Measurements from ENCODE around the gene CDH13. TPM values are rescaled to one million over a fixed set of nuclear protein-coding genes. Genes with fewer than 3 reads are reported as not detected.

The CDH13 gene
- total RNA-seq, 3 donors from 2014 or later: not detected

- Mint-ChIP-seq H3K36me3 (ENCODE audit: insufficient read depth) (no peaks in the 10 kb centered on the region), H3K27me3 (ENCODE audit: low read depth) (no peaks in the 10 kb centered on the region), H3K4me3 (no peak overlapping the region), H3K9me3 (peaks cover 17% of the 10 kb centered on the region), H3K4me1 (ENCODE audit: low read depth) (no peaks in the 10 kb centered on the region)
- ATAC-seq: no peak
- DNase-seq: no peak
These were observed 888.6 kb downstream of the CDH13 start for GRCh38 chr16:83515395-83515794.

DNA sequence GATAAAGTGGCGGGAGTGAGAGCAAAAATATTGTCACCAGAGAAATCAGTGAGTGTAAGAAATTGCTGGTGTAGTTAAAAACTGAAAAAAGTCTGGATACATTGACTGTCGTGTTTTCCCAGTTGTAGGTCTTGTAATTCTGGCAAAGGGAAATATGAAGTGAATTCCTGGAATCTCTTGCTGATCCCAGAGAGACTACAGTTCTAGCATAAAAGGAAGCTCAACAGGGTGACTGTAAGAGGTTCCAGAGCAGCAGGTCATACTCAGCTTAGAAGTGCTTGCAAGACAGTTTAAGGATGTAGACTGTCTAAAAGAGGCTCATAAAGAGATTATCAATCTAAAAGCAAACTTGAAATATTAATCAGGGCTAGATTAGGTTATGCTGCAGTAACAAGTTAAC, 890.2 kb downstream of the CDH13 start:
- no peaks in the 10 kb centered on the region for H3K4me1 Mint-ChIP-seq (ENCODE audit: low read depth)
- peaks cover 17% of the 10 kb centered on the region for H3K9me3 Mint-ChIP-seq
- no peak for ATAC-seq

DNA sequence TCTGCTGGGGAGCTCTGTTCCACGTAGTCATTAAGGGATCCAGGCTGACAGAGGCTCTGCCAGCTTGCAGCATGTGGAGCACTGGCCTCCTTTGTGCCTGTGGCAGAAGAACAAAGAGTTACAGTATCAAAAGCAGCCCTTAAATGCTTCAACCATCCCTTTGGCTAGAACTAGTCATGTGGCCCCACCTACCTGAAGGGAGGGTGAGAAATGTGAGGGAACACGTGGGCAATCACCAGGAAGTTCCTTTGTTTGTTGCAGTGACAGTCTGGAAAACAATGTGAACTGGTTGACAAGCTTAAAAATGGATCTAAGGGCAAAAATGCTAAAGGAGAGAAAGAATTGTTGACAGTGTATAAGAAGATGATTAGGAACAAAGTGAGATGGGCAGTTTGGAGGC, 890.6 kb downstream of the CDH13 start:
- no peak for ATAC-seq
- H3K4me1 Mint-ChIP-seq (ENCODE audit: low read depth): no peaks in the 10 kb centered on the region
- H3K27me3 Mint-ChIP-seq (ENCODE audit: low read depth): no peaks in the 10 kb centered on the region
- peaks cover 17% of the 10 kb centered on the region for H3K9me3 Mint-ChIP-seq
- no peak for DNase-seq
- no peak overlapping the region for H3K4me3 Mint-ChIP-seq
- no peaks in the 10 kb centered on the region for H3K36me3 Mint-ChIP-seq (ENCODE audit: insufficient read depth)

More for the DNA sequence above, 890.2 kb downstream of the CDH13 start:
- H3K27me3 Mint-ChIP-seq (ENCODE audit: low read depth): no peaks in the 10 kb centered on the region
- H3K4me3 Mint-ChIP-seq: no peak overlapping the region
- H3K36me3 Mint-ChIP-seq (ENCODE audit: insufficient read depth): no peaks in the 10 kb centered on the region
- no peak for DNase-seq

DNA sequence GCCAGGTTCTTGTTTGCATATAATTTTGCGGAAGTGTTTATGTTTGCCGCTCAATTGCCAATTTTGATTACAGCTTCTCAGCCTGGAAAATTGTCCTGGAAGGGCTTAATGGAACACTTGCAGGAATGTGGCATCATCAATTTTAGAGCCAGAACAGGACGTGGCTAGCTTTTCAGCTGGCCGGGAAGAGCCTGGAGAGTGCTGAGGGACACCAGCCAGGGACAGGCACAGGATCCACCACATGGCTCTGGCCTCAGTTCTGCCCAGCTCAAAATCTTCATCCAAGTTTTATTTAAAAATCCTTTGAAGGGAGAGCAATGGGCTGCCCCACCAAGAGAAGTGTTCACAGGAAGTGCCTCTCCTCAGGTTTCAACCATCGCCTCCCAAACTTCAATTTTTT, 893.8 kb downstream of the CDH13 start:
- peaks cover 23% of the 10 kb centered on the region for H3K9me3 Mint-ChIP-seq
- peaks cover 4% of the 10 kb centered on the region for H3K27me3 Mint-ChIP-seq (ENCODE audit: low read depth)
- no peaks in the 10 kb centered on the region for H3K36me3 Mint-ChIP-seq (ENCODE audit: insufficient read depth)
- no peak for DNase-seq
- no peaks in the 10 kb centered on the region for H3K4me1 Mint-ChIP-seq (ENCODE audit: low read depth)
- ATAC-seq: no peak
- H3K4me3 Mint-ChIP-seq: no peak overlapping the region

DNA sequence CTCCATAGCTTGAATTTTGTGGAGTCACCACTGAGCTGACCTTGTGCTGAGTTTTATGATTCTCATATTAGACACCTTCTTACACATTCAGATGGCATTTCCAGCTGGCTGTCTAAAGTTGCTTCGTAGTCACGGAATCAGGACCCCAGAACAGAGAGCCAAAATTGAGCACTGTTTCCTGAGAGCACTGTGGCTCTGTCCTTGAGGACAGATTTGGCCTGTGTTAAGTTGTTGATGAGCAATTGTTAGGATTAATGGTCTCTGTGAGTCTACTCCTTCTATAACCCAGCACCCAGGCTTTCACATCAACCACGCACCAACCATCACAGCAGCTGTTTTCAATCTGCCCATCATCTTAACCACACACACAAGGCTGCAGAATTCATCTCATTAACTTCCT, 903.5 kb downstream of the CDH13 start:
- Mint-ChIP-seq H3K27me3 (ENCODE audit: low read depth) (no peaks in the 10 kb centered on the region), H3K9me3 (peaks cover 3% of the 10 kb centered on the region), H3K4me1 (ENCODE audit: low read depth) (no peaks in the 10 kb centered on the region), H3K4me3 (no peak overlapping the region), H3K36me3 (ENCODE audit: insufficient read depth) (no peaks in the 10 kb centered on the region)
- no peak for ATAC-seq
- DNase-seq: no peak

- Mint-ChIP-seq H3K36me3 (ENCODE audit: insufficient read depth) (no peaks in the 10 kb centered on the region), H3K4me3 (no peak overlapping the region), H3K27me3 (ENCODE audit: low read depth) (no peaks in the 10 kb centered on the region), H3K4me1 (ENCODE audit: low read depth) (no peaks in the 10 kb centered on the region), H3K9me3 (peaks cover 9% of the 10 kb centered on the region)
- DNase-seq (no peak), ATAC-seq (no peak)
These were observed 905.9 kb downstream of the CDH13 start for GRCh38 chr16:83532634-83533033.

GRCh38 chr16:83533193-83533592, 906.4 kb downstream of the CDH13 start:
- ATAC-seq (no peak), DNase-seq (no peak)
- H3K4me1 Mint-ChIP-seq (ENCODE audit: low read depth): no peaks in the 10 kb centered on the region
- no peaks in the 10 kb centered on the region for H3K27me3 Mint-ChIP-seq (ENCODE audit: low read depth)
- no peak overlapping the region for H3K4me3 Mint-ChIP-seq
- H3K9me3 Mint-ChIP-seq: peaks cover 10% of the 10 kb centered on the region
- no peaks in the 10 kb centered on the region for H3K36me3 Mint-ChIP-seq (ENCODE audit: insufficient read depth)

GRCh38 chr16:83538707-83539106, 911.9 kb downstream of the CDH13 start:
- no peak for DNase-seq
- Mint-ChIP-seq H3K27me3 (ENCODE audit: low read depth) (no peaks in the 10 kb centered on the region), H3K36me3 (ENCODE audit: insufficient read depth) (no peaks in the 10 kb centered on the region), H3K4me3 (no peak overlapping the region), H3K4me1 (ENCODE audit: low read depth) (no peaks in the 10 kb centered on the region), H3K9me3 (peaks cover 13% of the 10 kb centered on the region)
- no peak for ATAC-seq

- ATAC-seq: no peak
These were observed 913.1 kb downstream of the CDH13 start for GRCh38 chr16:83539736-83540490.

GRCh38 chr16:83541231-83541630, 914.5 kb downstream of the CDH13 start:
- Mint-ChIP-seq H3K9me3 (peaks cover 7% of the 10 kb centered on the region), H3K27me3 (ENCODE audit: low read depth) (no peaks in the 10 kb centered on the region), H3K4me3 (no peak overlapping the region), H3K4me1 (ENCODE audit: low read depth) (no peaks in the 10 kb centered on the region), H3K36me3 (ENCODE audit: insufficient read depth) (no peaks in the 10 kb centered on the region)
- ATAC-seq (no peak), DNase-seq (no peak)

More at GRCh38 chr16:83539736-83540490, 913.1 kb downstream of the CDH13 start:
- H3K4me1 Mint-ChIP-seq (ENCODE audit: low read depth): no peaks in the 10 kb centered on the region
- H3K4me3 Mint-ChIP-seq: no peak overlapping the region
- H3K36me3 Mint-ChIP-seq (ENCODE audit: insufficient read depth): no peaks in the 10 kb centered on the region
- peaks cover 13% of the 10 kb centered on the region for H3K9me3 Mint-ChIP-seq
- no peaks in the 10 kb centered on the region for H3K27me3 Mint-ChIP-seq (ENCODE audit: low read depth)
- no peak for DNase-seq

DNA sequence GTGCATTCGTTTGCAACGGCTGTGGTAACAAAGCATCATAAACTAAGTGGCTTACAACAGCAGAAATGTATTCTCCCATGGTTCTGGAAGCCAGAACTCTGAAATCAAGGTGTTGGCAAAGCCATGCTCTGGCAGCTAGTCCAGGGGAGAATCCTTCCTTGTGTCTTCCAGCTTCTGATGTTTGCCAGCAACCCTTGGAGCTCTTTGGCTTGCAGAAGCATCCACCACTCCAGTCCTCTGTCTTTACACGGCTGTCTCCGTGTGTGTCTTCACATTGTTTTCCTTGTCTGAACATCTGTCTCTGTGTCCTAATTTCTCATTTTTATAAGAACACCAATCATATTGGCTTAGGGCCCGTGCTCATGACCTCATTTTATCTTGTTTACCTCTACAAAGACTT, 915.7 kb downstream of the CDH13 start:
- no peaks in the 10 kb centered on the region for H3K27me3 Mint-ChIP-seq (ENCODE audit: low read depth)

GRCh38 chr16:83549316-83550182, 922.8 kb downstream of the CDH13 start:
- Mint-ChIP-seq H3K4me1 (ENCODE audit: low read depth) (no peaks in the 10 kb centered on the region), H3K9me3 (peaks cover 7% of the 10 kb centered on the region), H3K27me3 (ENCODE audit: low read depth) (no peaks in the 10 kb centered on the region)

More for the DNA sequence above, 915.7 kb downstream of the CDH13 start:
- Mint-ChIP-seq H3K4me1 (ENCODE audit: low read depth) (no peaks in the 10 kb centered on the region), H3K36me3 (ENCODE audit: insufficient read depth) (no peaks in the 10 kb centered on the region), H3K9me3 (peaks cover 7% of the 10 kb centered on the region), H3K4me3 (no peak overlapping the region)
- ATAC-seq (no peak), DNase-seq (no peak)

GRCh38 chr16:83550183-83550569, 923.4 kb downstream of the CDH13 start:
- peaks cover 2% of the 10 kb centered on the region for H3K27me3 Mint-ChIP-seq (ENCODE audit: low read depth)
- peaks cover 7% of the 10 kb centered on the region for H3K9me3 Mint-ChIP-seq
- H3K4me3 Mint-ChIP-seq: no peak overlapping the region
- ATAC-seq: no peak
- H3K4me1 Mint-ChIP-seq (ENCODE audit: low read depth): no peaks in the 10 kb centered on the region
- DNase-seq: no peak
- H3K36me3 Mint-ChIP-seq (ENCODE audit: insufficient read depth): no peaks in the 10 kb centered on the region

More at GRCh38 chr16:83549316-83550182, 922.8 kb downstream of the CDH13 start:
- H3K36me3 Mint-ChIP-seq (ENCODE audit: insufficient read depth): no peaks in the 10 kb centered on the region
- no peak for DNase-seq
- no peak for ATAC-seq
- no peak overlapping the region for H3K4me3 Mint-ChIP-seq

DNA sequence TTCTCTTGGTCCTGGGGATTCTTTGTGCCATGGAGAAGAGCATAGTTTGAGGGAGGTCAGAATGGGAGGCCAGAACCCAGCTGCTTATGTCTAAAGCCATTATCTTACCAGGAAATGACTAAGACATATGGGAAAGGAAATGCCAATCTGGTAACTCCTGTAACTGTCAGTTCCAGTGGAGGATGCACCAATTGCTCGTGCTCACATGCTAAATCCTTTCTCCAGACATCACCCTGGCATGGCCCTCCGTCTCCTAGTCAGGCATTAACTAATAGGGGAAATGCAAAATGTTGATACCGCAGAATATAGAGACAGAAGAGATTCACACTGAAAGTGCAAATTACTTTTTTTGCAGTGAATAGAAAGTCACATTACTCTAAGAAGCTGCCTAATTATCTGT, 925.5 kb downstream of the CDH13 start:
- H3K9me3 Mint-ChIP-seq: peaks cover 4% of the 10 kb centered on the region
- no peaks in the 10 kb centered on the region for H3K36me3 Mint-ChIP-seq (ENCODE audit: insufficient read depth)
- no peak overlapping the region for H3K4me3 Mint-ChIP-seq
- no peak for DNase-seq
- no peaks in the 10 kb centered on the region for H3K4me1 Mint-ChIP-seq (ENCODE audit: low read depth)
- peaks cover 2% of the 10 kb centered on the region for H3K27me3 Mint-ChIP-seq (ENCODE audit: low read depth)
- no peak for ATAC-seq

- H3K4me1 Mint-ChIP-seq (ENCODE audit: low read depth): no peaks in the 10 kb centered on the region
- no peak overlapping the region for H3K4me3 Mint-ChIP-seq
- DNase-seq (no peak), ATAC-seq (no peak)
- H3K9me3 Mint-ChIP-seq: peaks cover 4% of the 10 kb centered on the region
- peaks cover 2% of the 10 kb centered on the region for H3K27me3 Mint-ChIP-seq (ENCODE audit: low read depth)
- no peaks in the 10 kb centered on the region for H3K36me3 Mint-ChIP-seq (ENCODE audit: insufficient read depth)
These were observed 926.2 kb downstream of the CDH13 start for GRCh38 chr16:83552930-83553329.

Measured in activated T-cell treated with anti-CD3 and anti-CD28 coated beads, Interleukin-2, amount 50 U/mL, for 4 hours (primary cell).